Activated CD4-positive, alpha-beta T cell treated with anti-CD3 and anti-CD28 coated beads for 36 hours (primary cell): ENCODE data around the gene RRAD. TPM values are rescaled to one million over a fixed set of nuclear protein-coding genes. Genes with fewer than 3 reads are reported as not detected.

Experiments used
- ATAC-seq: fragments of 200-7000 bp; cut with Tn5 transposase; one replicate; pipeline ENCODE4 v1.10.0; 2021; ENCODE audit warnings: mild to moderate bottlenecking, moderate library complexity
- CTCF ChIA-PET: fragments of 350-600 bp; sonication (Branson Sonifier 250); formaldehyde crosslinking; loops from one replicate; lab custom pipeline; 2021; ENCODE audit warnings: antibody characterized with exemption; lab: Charles Lee
- POLR2A ChIA-PET: fragments of 350-600 bp; sonication (Branson Sonifier 250); formaldehyde crosslinking; loops from one replicate; lab custom pipeline; 2021; ENCODE audit warnings: antibody characterized with exemption, inconsistent platforms; lab: Charles Lee
- DNase-seq: peaks from one replicate; pipeline ENCODE4 v3.0.0-alpha.2; 2020
- H3K27ac Mint-ChIP-seq: one replicate; pipeline ENCODE4 v1.8.0; 2021; ENCODE audit warnings: mixed read lengths
- H3K27me3 Mint-ChIP-seq: one replicate; pipeline ENCODE4 v1.8.0; 2021; ENCODE audit warnings: mixed read lengths
- H3K36me3 Mint-ChIP-seq: one replicate; pipeline ENCODE4 v1.8.0; 2021; ENCODE audit warnings: low read depth, mixed read lengths
- H3K4me1 Mint-ChIP-seq: one replicate; pipeline ENCODE4 v1.8.0; 2021; ENCODE audit warnings: mixed read lengths
- H3K4me3 Mint-ChIP-seq: one replicate; pipeline ENCODE4 v1.8.0; 2021; ENCODE audit warnings: mild to moderate bottlenecking, moderate library complexity, mixed read lengths
- H3K9me3 Mint-ChIP-seq: one replicate; pipeline ENCODE4 v1.8.0; 2021; ENCODE audit warnings: low read depth, mixed read lengths
- intact Hi-C, 2 experiments: fragments of 100-400 bp; cut with DNase I in 1 of 2; cut with micrococcal nuclease in 1 of 2; formaldehyde crosslinking; loops; one replicate each; pipeline versions ENCODE4 v1.14.2 to v1.15.1; 2022 to 2024; cut with DNase I, micrococcal nuclease
- total RNA-seq, 2 experiments: library from RNA; stranded (reverse); gene quantifications; one replicate each; pipeline ENCODE4 v1.2.3, GENCODE V29; 2021

The RRAD gene
- total RNA-seq, 2 experiments from 2014 or later: 0.19 to 0.55 TPM

GRCh38 chr16:66915041-66915440, 10.3 kb downstream of the RRAD start:
- no peak overlapping the region for H3K4me3 Mint-ChIP-seq
- H3K36me3 Mint-ChIP-seq: no peaks in the 10 kb centered on the region
- no peak for ATAC-seq
- peaks cover 2% of the 10 kb centered on the region for H3K27me3 Mint-ChIP-seq
- intact Hi-C loops: no loop called here
- H3K9me3 Mint-ChIP-seq: no peaks in the 10 kb centered on the region
- H3K27ac Mint-ChIP-seq: no peak overlapping the region
- ChIA-PET POLR2A (no interaction called here), CTCF (interaction anchor here (0.7 to 1.1 kb wide), 3 partner anchors 13 to 178 kb away, joined by 3 to 6 read pairs (median 3); no protein-coding TSS in a partner anchor)
- DNase-seq: no peak
- no peaks in the 10 kb centered on the region for H3K4me1 Mint-ChIP-seq

GRCh38 chr16:66914541-66914940, 10.8 kb downstream of the RRAD start:
- no peak overlapping the region for H3K4me3 Mint-ChIP-seq
- ChIA-PET POLR2A (no interaction called here), CTCF (interaction anchor here (0.7 to 1.1 kb wide), 3 partner anchors 14 to 178 kb away, joined by 3 to 6 read pairs (median 3); no protein-coding TSS in a partner anchor)
- H3K27me3 Mint-ChIP-seq: peaks cover 2% of the 10 kb centered on the region
- no peaks in the 10 kb centered on the region for H3K36me3 Mint-ChIP-seq
- ATAC-seq: no peak
- H3K27ac Mint-ChIP-seq: no peak overlapping the region
- H3K9me3 Mint-ChIP-seq: no peaks in the 10 kb centered on the region
- intact Hi-C loops: no loop called here
- DNase-seq: no peak
- no peaks in the 10 kb centered on the region for H3K4me1 Mint-ChIP-seq

GRCh38 chr16:66913711-66914110, 11.6 kb downstream of the RRAD start:
- DNase-seq: no peak
- Mint-ChIP-seq H3K9me3 (no peaks in the 10 kb centered on the region), H3K36me3 (no peaks in the 10 kb centered on the region), H3K4me3 (no peak overlapping the region), H3K4me1 (no peaks in the 10 kb centered on the region), H3K27me3 (peaks cover 2% of the 10 kb centered on the region), H3K27ac (no peak overlapping the region)
- CTCF ChIA-PET: interaction anchor here (1.1 kb wide), 1 partner anchor 39 kb away, joined by 3 read pairs; no protein-coding TSS in a partner anchor
- intact Hi-C loops: no loop called here
- ATAC-seq: no peak
- POLR2A ChIA-PET: no interaction called here

GRCh38 chr16:66913081-66913480, 12.3 kb downstream of the RRAD start:
- DNase-seq (no peak), ATAC-seq (no peak)
- POLR2A ChIA-PET: no interaction called here
- CTCF ChIA-PET: interaction anchor here (0.8 to 1.1 kb wide), 2 partner anchors 38 to 41 kb away, joined by 3 read pairs; no protein-coding TSS in a partner anchor
- Mint-ChIP-seq H3K9me3 (no peaks in the 10 kb centered on the region), H3K4me1 (no peaks in the 10 kb centered on the region), H3K36me3 (no peaks in the 10 kb centered on the region), H3K27ac (no peak overlapping the region), H3K4me3 (no peak overlapping the region), H3K27me3 (peaks cover 2% of the 10 kb centered on the region)
- intact Hi-C loops: no loop called here

- POLR2A ChIA-PET: interaction anchor here (1.1 kb wide), 1 partner anchor 20 kb away, joined by 3 read pairs; no protein-coding TSS in a partner anchor
- Mint-ChIP-seq H3K27ac (no peak overlapping the region), H3K9me3 (no peaks in the 10 kb centered on the region), H3K27me3 (peaks cover 2% of the 10 kb centered on the region), H3K4me3 (no peak overlapping the region), H3K36me3 (no peaks in the 10 kb centered on the region), H3K4me1 (no peaks in the 10 kb centered on the region)
- intact Hi-C loops: no loop called here
- CTCF ChIA-PET: interaction anchor here (0.6 to 0.8 kb wide), 3 partner anchors 11 to 12 kb away, joined by 3 to 4 read pairs (median 3); no protein-coding TSS in a partner anchor
- ATAC-seq (no peak), DNase-seq (no peak)
Measured at GRCh38 chr16:66911801-66912200, 13.5 kb downstream of the RRAD start.

GRCh38 chr16:66911112-66911511, 14.2 kb downstream of the RRAD start:
- ATAC-seq (no peak), DNase-seq (no peak)
- POLR2A ChIA-PET: interaction anchor here (0.5 to 1.1 kb wide), 3 partner anchors 20 to 303 kb away, joined by 3 to 4 read pairs (median 3); no protein-coding TSS in a partner anchor
- H3K27me3 Mint-ChIP-seq: no peaks in the 10 kb centered on the region
- H3K4me1 Mint-ChIP-seq: peaks cover 2% of the 10 kb centered on the region
- intact Hi-C loops: no loop called here
- no peaks in the 10 kb centered on the region for H3K36me3 Mint-ChIP-seq
- H3K4me3 Mint-ChIP-seq: no peak overlapping the region
- no peaks in the 10 kb centered on the region for H3K9me3 Mint-ChIP-seq
- no peak overlapping the region for H3K27ac Mint-ChIP-seq
- CTCF ChIA-PET: interaction anchor here (0.8 kb wide), 2 partner anchors 11 to 12 kb away, joined by 3 read pairs; no protein-coding TSS in a partner anchor

- H3K9me3 Mint-ChIP-seq: no peaks in the 10 kb centered on the region
- intact Hi-C loops: no loop called here
- ATAC-seq (no peak), DNase-seq (no peak)
- CTCF ChIA-PET: interaction anchor here (0.6 to 1.1 kb wide), 3 partner anchors 15 to 575 kb away, joined by 3 to 8 read pairs (median 3); no protein-coding TSS in a partner anchor
- no peak overlapping the region for H3K27ac Mint-ChIP-seq
- H3K36me3 Mint-ChIP-seq: no peaks in the 10 kb centered on the region
- POLR2A ChIA-PET: interaction anchor here (0.5 kb wide), 1 partner anchor 107 kb away, joined by 3 read pairs; no protein-coding TSS in a partner anchor
- no peak overlapping the region for H3K4me3 Mint-ChIP-seq
- peaks cover 6% of the 10 kb centered on the region for H3K4me1 Mint-ChIP-seq
- no peaks in the 10 kb centered on the region for H3K27me3 Mint-ChIP-seq
Measured at GRCh38 chr16:66910175-66910940, 15.0 kb downstream of the RRAD start.

- intact Hi-C loops: no loop called here
- H3K4me1 Mint-ChIP-seq: peaks cover 6% of the 10 kb centered on the region
- ATAC-seq (no peak), DNase-seq (no peak)
- H3K9me3 Mint-ChIP-seq: no peaks in the 10 kb centered on the region
- POLR2A ChIA-PET: interaction anchor here (0.6 kb wide), 1 partner anchor 28 kb away, joined by 4 read pairs; no protein-coding TSS in a partner anchor
- H3K36me3 Mint-ChIP-seq: no peaks in the 10 kb centered on the region
- CTCF ChIA-PET: interaction anchor here (0.6 to 1.3 kb wide), 6 partner anchors 14 to 185 kb away, joined by 3 to 8 read pairs (median 3); no protein-coding TSS in a partner anchor
- no peak overlapping the region for H3K27ac Mint-ChIP-seq
- H3K4me3 Mint-ChIP-seq: no peak overlapping the region
- H3K27me3 Mint-ChIP-seq: no peaks in the 10 kb centered on the region
Measured at GRCh38 chr16:66908762-66909559, 16.4 kb downstream of the RRAD start.

GRCh38 chr16:66908116-66908515, 17.2 kb downstream of the RRAD start:
- Mint-ChIP-seq H3K27ac (no peak overlapping the region), H3K36me3 (no peaks in the 10 kb centered on the region), H3K4me3 (no peak overlapping the region), H3K27me3 (no peaks in the 10 kb centered on the region), H3K4me1 (peaks cover 6% of the 10 kb centered on the region), H3K9me3 (no peaks in the 10 kb centered on the region)
- intact Hi-C loops: no loop called here
- ChIA-PET POLR2A (no interaction called here), CTCF (interaction anchor here (1.3 kb wide), 2 partner anchors 12 to 25 kb away, joined by 4 to 6 read pairs; no protein-coding TSS in a partner anchor)
- DNase-seq (no peak), ATAC-seq (no peak)

GRCh38 chr16:66906916-66907836, 18.2 kb downstream of the RRAD start:
- ChIA-PET POLR2A (no interaction called here), CTCF (interaction anchor here (0.6 to 1.7 kb wide), 5 partner anchors 10 to 175 kb away, joined by 3 to 7 read pairs (median 6); partner anchors contain the start of gene NAE1)
- DNase-seq: no peak
- H3K9me3 Mint-ChIP-seq: no peaks in the 10 kb centered on the region
- no peak for ATAC-seq
- no peaks in the 10 kb centered on the region for H3K36me3 Mint-ChIP-seq
- H3K4me3 Mint-ChIP-seq: no peak overlapping the region
- intact Hi-C loops: no loop called here
- peaks cover 6% of the 10 kb centered on the region for H3K4me1 Mint-ChIP-seq
- no peak overlapping the region for H3K27ac Mint-ChIP-seq
- H3K27me3 Mint-ChIP-seq: no peaks in the 10 kb centered on the region
